HS-27A (cell line): ENCODE data around the gene LRMDA.
"Not testable (repeated sequence)": the region's sequence is repeated elsewhere in the genome, so short reads cannot be mapped to it uniquely, and the experiment has no call there.

Experiments used
- DNase-seq: peaks from one replicate; pipeline ENCODE4 v3.0.0-alpha.2; 2012; ENCODE audit warnings: low read depth, missing footprints

Gene LRMDA

DNA sequence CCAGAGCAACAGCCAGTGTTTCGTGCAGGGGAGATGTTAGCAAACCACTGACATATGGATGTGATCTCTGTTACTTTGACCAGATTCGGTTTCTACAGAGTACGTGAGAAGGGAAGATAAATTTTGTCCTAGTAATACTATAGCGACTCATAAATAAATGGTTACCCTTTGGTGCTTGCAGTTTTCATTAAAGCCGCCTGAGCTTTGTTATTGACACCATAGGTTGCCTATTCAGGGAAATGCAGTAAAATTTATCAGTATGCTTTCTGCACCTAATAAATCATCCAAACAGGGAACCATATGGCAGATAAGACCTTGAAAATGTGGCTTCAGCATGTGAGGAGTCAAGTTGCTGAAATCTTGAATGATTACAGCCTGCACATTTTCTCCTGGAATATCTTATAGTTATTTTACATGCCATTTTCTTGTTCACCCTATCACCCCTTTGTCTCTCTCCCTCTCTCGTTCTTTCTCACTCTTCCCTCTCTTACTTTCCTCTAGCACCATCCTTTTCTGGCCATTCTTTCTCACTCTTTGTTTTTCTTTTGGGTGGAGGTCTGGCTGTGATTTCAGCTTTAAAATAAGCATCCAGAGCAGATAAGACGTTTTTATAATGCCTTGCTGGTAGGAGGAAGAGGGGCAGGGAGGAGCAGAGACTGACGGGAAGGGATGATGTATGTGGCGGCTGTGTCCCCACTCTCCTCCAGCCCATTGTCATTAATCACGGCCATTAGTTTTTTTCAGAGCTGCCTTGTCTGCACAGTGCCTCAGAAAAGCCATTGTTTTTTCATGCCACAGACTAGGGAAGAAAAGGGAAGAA, 182.5 kb downstream of the LRMDA start:
- DNase-seq, result no peak

DNA sequence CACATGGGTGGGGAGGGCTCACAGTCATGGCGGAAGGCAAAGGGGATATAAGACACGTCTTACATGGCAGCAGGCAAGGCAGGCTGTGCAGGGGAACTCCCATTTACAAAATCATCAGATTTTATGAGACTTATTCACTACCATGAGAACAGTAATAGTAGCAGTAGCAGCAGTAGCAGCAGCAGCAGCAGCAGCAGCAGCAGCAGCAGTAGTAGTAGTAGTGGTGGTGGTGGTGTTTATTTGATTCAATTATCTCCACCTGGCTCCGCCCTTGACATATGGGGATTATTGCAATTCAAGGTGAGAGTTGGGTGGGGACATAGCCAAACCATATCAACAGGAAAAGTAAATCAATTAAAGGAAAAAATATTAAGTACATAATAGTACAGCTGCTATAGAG, 184.7 kb downstream of the LRMDA start:
- no peak for DNase-seq

GRCh38 chr10:75616874-75617478, 185.6 kb downstream of the LRMDA start:
- DNase-seq, result no peak

DNA sequence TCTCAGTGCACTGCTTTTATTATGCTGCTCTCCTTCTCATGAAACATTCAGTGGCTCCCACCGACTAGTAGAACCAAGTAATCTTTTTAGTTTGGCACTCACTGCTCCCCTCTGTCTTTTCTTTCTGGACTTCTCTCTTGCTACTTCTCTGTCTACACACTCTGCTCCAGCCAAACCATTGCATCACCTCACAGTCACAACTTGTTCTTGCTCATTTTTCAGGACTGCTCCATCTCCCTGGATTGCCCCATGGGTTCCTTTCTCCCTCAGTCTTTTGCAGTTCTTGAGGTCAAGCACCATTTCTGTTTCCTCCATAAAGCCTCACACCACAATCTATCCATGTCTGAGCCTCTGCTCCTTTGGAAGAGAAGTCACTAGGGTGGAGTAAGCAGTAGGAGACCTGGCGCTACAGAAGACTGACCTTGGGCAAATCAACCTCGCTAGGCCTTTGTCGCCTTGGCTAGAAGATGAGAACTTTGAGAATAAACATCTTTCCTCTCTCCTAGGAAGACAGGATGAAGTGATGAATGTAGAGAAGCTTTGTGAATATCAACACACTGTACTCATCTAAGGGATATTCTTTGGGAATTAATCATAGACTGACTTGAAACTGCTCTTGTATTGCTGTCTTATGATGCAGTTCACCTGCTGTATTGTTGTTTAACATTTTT, 186.2 kb downstream of the LRMDA start:
- no peak for DNase-seq

GRCh38 chr10:75619635-75620034, 188.2 kb downstream of the LRMDA start:
- DNase-seq, result no peak

- no peak for DNase-seq
These were observed 188.9 kb downstream of the LRMDA start for GRCh38 chr10:75620356-75620755.

DNA sequence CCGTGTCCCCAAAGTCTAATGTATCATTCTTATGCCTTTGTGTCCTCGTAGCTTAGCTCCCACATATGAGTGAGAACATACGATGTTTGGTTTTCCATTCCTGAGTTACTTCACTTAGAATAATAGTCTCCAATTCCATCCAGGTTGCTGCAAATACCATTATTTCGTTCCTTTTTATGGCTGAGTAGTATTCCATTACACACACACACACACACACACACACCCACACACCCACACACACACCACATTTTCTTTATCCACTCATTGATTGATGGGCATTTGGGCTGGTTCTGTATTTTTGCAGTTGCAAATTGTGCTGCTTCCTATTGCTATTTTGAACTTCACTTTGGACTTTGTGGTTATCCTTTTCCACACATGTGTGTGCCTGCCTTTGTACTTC, 189.6 kb downstream of the LRMDA start:
- DNase-seq, result not testable (repeated sequence)

- DNase-seq, result no peak
These were observed 191.1 kb downstream of the LRMDA start for GRCh38 chr10:75622503-75622902.

DNA sequence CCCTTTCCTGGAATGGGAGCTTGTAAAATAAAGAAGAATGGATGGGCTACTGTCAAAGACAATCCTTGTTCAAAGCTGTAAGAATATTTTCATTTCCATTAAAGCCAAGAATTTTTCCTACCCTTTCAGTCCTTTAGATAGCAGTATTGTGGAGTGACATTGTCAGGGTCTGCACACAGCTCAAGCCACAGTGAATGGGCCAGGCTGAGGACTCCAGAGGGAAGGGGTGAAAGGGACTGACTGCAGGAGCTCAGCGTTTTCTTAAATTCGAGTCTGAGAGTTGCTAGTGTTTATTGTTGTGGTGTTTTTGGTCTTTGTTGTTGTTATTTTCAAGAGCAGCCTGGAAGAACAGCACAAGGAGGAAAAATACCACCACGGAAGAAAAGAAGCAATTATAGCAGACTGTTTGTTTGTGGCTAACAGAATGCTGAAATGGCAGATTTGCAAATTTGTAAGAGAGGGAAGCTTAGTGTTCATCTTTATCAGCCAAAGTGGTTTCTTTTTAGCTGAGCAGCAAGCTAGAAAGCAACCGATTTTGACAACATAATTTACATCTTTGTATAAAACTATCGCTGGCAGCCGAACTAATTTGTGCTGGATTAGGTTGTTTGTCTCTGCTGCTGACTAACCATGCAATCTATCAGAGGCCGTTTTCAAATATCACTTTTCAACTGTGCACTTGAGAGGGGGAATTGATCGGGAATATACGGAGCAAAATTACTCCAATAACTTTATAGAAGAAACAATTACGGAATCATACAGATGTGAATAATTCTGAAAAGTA, 192.1 kb downstream of the LRMDA start:
- DNase-seq, result no peak

DNA sequence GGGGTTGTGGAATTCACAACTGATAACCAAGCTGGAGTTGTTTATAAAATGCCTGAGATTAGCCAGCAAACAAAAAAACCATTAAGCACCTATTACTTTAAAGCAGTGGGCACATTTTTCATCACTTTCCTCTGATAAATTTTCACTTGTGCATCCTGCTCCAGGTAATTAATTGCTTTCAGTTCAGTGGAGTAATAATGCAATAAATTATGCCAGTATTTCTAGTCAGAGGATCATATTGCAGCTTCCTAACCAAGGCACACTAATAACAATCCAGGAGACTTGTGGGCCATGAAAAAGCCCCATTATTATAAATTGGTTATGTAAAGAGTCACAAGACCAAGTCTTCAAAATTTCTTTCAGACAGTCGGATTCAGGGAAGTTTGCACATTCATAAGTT, 193.2 kb downstream of the LRMDA start:
- DNase-seq, result no peak

DNA sequence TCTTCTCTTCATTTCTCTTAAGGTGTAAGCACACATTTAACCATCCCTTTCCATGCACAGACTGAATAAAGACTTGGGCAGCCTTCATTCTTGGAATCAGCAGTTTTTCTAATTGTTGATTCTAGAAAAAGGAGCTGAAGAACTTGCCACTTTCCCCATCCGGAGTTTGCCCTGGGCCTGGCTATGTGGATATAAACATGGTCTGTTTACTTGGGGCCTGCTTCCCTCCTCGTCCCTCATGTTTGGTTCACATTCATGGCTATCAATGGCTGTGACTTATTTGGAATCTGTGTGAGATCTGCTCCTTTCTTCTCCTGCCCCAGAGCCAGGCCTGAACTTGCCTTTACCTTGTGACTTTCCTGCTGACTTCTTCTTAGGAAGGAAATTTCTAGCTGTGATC, 199.3 kb downstream of the LRMDA start:
- DNase-seq, result no peak

- DNase-seq, result no peak
These were observed 201.5 kb downstream of the LRMDA start for GRCh38 chr10:75632805-75633462.

DNA sequence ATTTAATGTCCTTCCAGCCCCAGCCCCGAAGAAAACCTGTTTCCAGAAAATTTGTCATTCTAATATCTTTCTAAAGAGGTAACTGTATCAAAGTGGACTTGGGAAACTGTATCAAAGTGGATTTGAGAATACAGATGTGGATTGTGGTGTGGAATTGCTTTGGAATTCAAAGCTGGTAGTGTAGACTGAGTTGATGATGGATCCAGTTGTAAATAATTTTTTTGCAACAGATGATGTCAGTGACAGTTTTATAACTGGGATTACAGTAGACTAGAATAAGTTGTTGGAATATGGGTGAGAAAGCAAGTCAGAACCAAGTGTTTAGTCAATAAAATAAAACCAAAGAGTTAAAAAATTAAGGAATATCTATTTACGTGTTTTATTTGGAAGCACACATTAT, 202.1 kb downstream of the LRMDA start:
- no peak for DNase-seq

DNA sequence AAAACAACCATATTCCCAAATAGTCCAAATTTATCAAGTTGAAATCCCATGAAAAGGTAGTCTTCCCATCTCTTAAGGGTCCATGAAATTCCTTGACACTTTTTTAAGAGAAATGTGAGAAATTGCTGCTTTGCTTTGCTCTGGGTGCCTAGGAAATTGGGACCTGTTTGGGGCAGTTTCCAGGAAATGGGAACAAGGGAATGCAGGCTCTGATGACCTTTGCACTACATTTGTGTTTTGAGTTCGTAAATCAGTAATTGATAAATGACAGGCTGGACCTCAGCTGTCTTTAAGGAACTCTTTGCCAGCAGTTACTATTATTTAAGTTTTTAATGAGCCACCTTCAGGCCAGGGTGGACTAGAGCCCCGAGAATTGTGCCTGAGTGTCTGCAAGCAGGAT, 203.5 kb downstream of the LRMDA start:
- no peak for DNase-seq

DNA sequence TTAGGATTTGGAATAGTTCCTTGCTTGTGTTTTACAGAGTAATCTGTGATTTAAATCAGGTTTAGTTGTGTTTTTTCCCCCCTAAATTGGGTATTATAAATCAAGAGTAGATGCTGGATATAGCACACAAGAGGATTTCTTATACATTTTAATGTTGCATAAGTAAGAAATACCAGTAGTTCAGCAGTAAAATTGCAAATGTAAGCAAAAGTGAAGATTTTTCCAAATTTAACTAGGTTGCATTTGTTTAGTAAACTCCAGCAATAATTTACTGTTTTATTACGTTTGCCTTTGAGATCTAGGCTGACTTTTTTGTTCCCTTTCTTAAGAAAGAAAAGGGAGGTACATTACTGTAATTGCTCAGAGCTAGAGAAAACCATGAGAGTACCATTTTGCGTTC, 207.3 kb downstream of the LRMDA start:
- no peak for DNase-seq

- DNase-seq, result no peak
These were observed 208.3 kb downstream of the LRMDA start for GRCh38 chr10:75639736-75640135.

GRCh38 chr10:75640381-75640780, 209.0 kb downstream of the LRMDA start:
- DNase-seq, result no peak

- no peak for DNase-seq
These were observed 209.4 kb downstream of the LRMDA start for GRCh38 chr10:75640803-75641202.

DNA sequence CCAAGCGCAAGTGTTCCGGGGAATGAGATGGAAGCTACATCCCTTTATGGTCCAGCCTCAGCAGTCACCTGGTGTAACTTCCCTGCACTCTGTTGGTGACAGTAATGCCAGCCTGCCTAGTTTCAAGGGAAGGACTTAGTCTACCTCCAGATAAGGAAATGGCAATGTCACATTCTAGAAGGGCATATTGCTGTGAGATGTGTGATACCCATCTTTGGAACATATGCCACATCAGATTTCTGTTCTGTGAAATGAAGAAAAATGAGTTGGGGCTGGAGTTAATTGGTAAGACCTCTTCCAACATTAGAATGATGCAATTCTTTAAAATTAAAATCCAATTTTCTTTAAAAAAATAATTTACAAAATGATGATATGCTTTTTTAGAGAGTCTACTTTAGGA, 212.0 kb downstream of the LRMDA start:
- DNase-seq, result no peak

GRCh38 chr10:75643944-75644692, 212.7 kb downstream of the LRMDA start:
- no peak for DNase-seq

DNA sequence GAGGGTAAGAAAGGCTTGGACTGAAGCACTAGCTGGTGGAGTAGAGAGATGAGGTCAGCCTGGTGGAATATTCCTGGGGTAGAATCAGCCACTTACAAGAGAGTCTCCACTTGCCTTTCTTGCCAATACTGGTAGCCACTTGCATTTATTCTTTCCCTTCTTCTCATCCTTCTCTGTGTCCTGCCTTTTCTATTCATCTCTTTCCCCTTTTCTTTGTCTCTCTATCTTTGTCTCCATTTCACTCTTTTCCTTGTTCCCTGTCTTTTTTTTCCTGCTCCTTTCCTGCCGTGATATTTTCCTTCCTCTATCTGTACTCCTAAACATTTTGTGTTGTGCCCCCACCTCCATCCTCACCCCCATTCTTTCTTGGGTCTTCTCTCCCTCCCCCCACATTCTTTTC, 214.3 kb downstream of the LRMDA start:
- DNase-seq, result no peak
